PC-3 (cell line): ENCODE measurements around the gene GRIN3B.

Experiments used
- EZH2phosphoT487 ChIP-seq: fragments of 300-600 bp; sonication (generic); IDR thresholded peaks from 2 replicates; pipeline ENCODE4 v1.6.1; 2018; ENCODE audit warnings: mild to moderate bottlenecking, antibody characterized with exemption, low read length, borderline replicate concordance
- TF ChIP-seq, protein P1 (sequence below): fragments of 300-600 bp; sonication (generic); conservative IDR thresholded peaks from 2 replicates; pipeline ENCODE4 v1.5.1; 2017; ENCODE audit warnings: antibody characterized with exemption, low read depth, mild to moderate bottlenecking, low read length

DNA sequence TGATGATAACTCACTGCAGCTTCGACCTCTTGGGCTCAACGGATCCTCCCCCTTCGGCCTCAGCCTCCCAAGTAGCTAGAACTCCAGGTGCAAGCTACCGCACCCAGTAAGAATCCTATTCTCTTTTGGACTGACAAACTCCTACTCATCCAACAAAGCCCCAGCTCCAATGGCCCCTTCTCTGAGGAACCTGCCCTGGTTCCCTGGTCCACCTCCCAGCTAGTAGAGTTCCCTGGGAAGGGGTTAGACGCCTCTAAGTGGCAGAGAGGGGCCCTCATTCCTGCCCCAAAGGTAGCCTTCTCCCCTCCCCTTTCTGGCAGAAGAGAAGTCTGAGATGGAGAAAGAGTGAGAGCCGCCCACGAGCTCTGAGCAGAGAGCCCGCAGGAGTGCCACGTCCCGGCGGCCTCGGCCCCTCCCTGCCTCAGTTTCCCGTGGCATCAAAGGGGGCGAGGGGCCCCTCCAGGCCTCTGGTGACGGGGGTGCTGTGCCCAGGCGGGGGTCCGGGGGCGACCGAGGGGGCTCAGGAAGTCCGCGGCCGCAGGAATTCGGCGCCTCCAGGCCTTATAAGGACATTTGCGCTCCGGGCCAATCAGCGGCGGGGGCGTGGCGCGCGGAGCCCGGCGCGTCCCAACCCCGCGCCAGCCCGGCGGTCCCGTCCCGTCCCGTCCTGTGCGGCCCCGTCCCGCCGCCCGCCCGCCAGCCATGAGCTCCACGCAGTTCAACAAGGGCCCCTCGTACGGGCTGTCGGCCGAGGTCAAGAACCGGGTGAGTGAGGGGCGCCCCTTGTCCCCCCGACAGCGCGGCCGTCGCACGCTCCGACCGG, 26.0 kb downstream of the GRIN3B start, which contains the start of gene CNN2:
- TF ChIP-seq, protein P1, sequence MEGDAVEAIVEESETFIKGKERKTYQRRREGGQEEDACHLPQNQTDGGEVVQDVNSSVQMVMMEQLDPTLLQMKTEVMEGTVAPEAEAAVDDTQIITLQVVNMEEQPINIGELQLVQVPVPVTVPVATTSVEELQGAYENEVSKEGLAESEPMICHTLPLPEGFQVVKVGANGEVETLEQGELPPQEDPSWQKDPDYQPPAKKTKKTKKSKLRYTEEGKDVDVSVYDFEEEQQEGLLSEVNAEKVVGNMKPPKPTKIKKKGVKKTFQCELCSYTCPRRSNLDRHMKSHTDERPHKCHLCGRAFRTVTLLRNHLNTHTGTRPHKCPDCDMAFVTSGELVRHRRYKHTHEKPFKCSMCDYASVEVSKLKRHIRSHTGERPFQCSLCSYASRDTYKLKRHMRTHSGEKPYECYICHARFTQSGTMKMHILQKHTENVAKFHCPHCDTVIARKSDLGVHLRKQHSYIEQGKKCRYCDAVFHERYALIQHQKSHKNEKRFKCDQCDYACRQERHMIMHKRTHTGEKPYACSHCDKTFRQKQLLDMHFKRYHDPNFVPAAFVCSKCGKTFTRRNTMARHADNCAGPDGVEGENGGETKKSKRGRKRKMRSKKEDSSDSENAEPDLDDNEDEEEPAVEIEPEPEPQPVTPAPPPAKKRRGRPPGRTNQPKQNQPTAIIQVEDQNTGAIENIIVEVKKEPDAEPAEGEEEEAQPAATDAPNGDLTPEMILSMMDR = no peak
- no peak for TF ChIP-seq EZH2phosphoT487
